ENCODE results near the gene ZNF32.

The ZNF32 gene

DNA sequence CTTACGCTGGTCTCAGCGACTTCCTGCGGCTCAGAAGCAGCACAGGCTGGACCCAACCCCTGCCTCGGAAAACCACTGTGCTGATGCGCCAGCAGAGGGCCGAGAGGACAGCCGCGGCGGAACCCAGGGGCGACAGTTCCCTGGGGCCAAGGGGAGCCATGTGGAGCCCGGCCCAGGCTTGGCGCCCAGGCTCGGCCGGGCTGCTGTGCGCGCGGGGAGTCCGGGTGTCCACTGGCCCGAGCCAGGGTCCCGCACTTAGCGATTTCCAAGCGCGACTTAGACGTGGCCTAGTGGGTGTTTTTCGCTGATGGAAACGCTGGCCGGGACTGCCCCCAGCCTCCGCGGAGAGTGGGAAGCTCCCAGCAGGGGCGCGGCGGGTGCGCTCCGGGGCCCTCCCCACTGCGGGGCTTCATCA lies 18.6 kb upstream of the ZNF32 start:
- Histone ChIP-seq H3K9me3 (ENCODE audit: low read length) (no peaks in the 10 kb centered on the region), H3K79me2 (ENCODE audit: insufficient read depth, low read length) (no peaks in the 10 kb centered on the region), H3K4me1 (ENCODE audit: insufficient read depth, low read length, severe bottlenecking) (no peaks in the 10 kb centered on the region), H4K20me1 (ENCODE audit: insufficient read depth, low read length) (no peaks in the 10 kb centered on the region), H3K4me2 (ENCODE audit: low read length) (no peak overlapping the region), H2AFZ (ENCODE audit: low read length) (no peak overlapping the region), H3K9me2 (ENCODE audit: low read depth, low read length) (no peaks in the 10 kb centered on the region), H3K9ac (ENCODE audit: low read length) (no peak overlapping the region), H3K27ac (ENCODE audit: low read depth, low read length, poor library complexity, severe bottlenecking) (no peak overlapping the region), H3K36me3 (ENCODE audit: insufficient read depth, low read length) (no peaks in the 10 kb centered on the region), H3K27me3 (ENCODE audit: insufficient read depth, low read length) (0 out of 2 replicates have a peak, but pooled peaks cover 4% of the 10 kb centered on the region), H3F3A (ENCODE audit: insufficient read depth, low read length) (no peaks in the 10 kb centered on the region), H3K4me3 (ENCODE audit: low read depth, low read length, poor library complexity, severe bottlenecking) (no peak overlapping the region)
- TF ChIP-seq, protein P1, sequence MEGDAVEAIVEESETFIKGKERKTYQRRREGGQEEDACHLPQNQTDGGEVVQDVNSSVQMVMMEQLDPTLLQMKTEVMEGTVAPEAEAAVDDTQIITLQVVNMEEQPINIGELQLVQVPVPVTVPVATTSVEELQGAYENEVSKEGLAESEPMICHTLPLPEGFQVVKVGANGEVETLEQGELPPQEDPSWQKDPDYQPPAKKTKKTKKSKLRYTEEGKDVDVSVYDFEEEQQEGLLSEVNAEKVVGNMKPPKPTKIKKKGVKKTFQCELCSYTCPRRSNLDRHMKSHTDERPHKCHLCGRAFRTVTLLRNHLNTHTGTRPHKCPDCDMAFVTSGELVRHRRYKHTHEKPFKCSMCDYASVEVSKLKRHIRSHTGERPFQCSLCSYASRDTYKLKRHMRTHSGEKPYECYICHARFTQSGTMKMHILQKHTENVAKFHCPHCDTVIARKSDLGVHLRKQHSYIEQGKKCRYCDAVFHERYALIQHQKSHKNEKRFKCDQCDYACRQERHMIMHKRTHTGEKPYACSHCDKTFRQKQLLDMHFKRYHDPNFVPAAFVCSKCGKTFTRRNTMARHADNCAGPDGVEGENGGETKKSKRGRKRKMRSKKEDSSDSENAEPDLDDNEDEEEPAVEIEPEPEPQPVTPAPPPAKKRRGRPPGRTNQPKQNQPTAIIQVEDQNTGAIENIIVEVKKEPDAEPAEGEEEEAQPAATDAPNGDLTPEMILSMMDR (IDR thresholded peaks at IDR 0.05; ENCODE audit: low read length) = no peak
- TF ChIP-seq EZH2 (IDR thresholded peaks at IDR 0.05; ENCODE audit: borderline replicate concordance, low read length) = no peak

DNA sequence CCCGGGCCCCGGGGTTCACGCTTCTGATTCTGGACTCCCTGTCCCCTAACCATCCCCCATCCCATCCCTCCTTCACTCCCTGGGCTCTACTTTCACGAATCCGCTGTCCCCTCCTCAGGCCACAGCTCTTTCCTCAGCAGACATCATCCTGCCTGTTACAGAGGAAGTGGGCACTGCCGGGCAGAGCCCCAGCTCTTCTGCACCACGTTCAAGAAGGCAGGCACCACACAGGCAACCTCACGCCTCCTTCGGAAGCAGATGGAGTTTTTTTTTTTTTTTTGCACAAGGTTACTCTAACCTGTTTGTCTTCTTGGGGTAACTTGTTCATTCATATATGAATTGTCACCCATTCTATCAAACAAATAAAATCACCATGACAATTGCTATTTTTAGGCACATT lies 17.9 kb upstream of the ZNF32 start:
- no peak overlapping the region for H3K4me2 ChIP-seq (ENCODE audit: low read length)
- H3F3A ChIP-seq (ENCODE audit: insufficient read depth, low read length) = no peaks in the 10 kb centered on the region
- no peaks in the 10 kb centered on the region for H4K20me1 ChIP-seq (ENCODE audit: insufficient read depth, low read length)
- no peak overlapping the region for H3K9ac ChIP-seq (ENCODE audit: low read length)
- H3K79me2 ChIP-seq (ENCODE audit: insufficient read depth, low read length) = no peaks in the 10 kb centered on the region
- no peak overlapping the region for H3K27ac ChIP-seq (ENCODE audit: low read depth, low read length, poor library complexity, severe bottlenecking)
- no peaks in the 10 kb centered on the region for H3K9me3 ChIP-seq (ENCODE audit: low read length)
- 0 out of 2 replicates have a peak, but pooled peaks cover 4% of the 10 kb centered on the region for H3K27me3 ChIP-seq (ENCODE audit: insufficient read depth, low read length)
- H3K4me3 ChIP-seq (ENCODE audit: low read depth, low read length, poor library complexity, severe bottlenecking) = no peak overlapping the region
- H3K36me3 ChIP-seq (ENCODE audit: insufficient read depth, low read length) = no peaks in the 10 kb centered on the region
- no peaks in the 10 kb centered on the region for H3K9me2 ChIP-seq (ENCODE audit: low read depth, low read length)
- H2AFZ ChIP-seq (ENCODE audit: low read length) = no peak overlapping the region
- TF ChIP-seq EZH2 (IDR thresholded peaks at IDR 0.05; ENCODE audit: borderline replicate concordance, low read length) = no peak
- TF ChIP-seq, protein P1 (IDR thresholded peaks at IDR 0.05; ENCODE audit: low read length) = no peak
- no peaks in the 10 kb centered on the region for H3K4me1 ChIP-seq (ENCODE audit: insufficient read depth, low read length, severe bottlenecking)

DNA sequence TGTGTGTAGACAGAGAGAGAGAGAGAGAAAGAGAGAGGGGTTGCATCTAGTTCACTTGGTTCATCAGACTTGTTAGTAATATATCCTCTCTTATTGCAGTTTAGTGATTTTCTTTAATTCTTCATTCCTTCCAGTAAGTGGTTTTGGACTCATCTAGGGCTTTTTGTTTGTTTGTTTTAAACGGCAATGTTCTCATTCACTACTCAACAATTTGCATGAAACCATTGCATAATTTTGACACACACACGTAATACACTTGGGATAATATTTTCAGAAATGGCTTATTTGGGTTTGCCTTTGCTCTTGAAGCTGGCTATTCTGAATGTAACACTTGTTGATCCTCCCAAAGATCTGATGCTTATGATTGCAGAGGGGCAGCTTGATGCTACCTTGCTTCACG lies 16.4 kb upstream of the ZNF32 start:
- no peaks in the 10 kb centered on the region for H3K79me2 ChIP-seq (ENCODE audit: insufficient read depth, low read length)
- H4K20me1 ChIP-seq (ENCODE audit: insufficient read depth, low read length) = no peaks in the 10 kb centered on the region
- H3K27me3 ChIP-seq (ENCODE audit: insufficient read depth, low read length) = 0 out of 2 replicates have a peak, but pooled peaks cover 4% of the 10 kb centered on the region
- no peak overlapping the region for H3K9ac ChIP-seq (ENCODE audit: low read length)
- H3K27ac ChIP-seq (ENCODE audit: low read depth, low read length, poor library complexity, severe bottlenecking) = no peak overlapping the region
- H3F3A ChIP-seq (ENCODE audit: insufficient read depth, low read length) = no peaks in the 10 kb centered on the region
- H3K36me3 ChIP-seq (ENCODE audit: insufficient read depth, low read length) = no peaks in the 10 kb centered on the region
- no peak overlapping the region for H2AFZ ChIP-seq (ENCODE audit: low read length)
- H3K4me2 ChIP-seq (ENCODE audit: low read length) = no peak overlapping the region
- no peaks in the 10 kb centered on the region for H3K9me3 ChIP-seq (ENCODE audit: low read length)
- no peaks in the 10 kb centered on the region for H3K9me2 ChIP-seq (ENCODE audit: low read depth, low read length)
- H3K4me3 ChIP-seq (ENCODE audit: low read depth, low read length, poor library complexity, severe bottlenecking) = no peak overlapping the region
- H3K4me1 ChIP-seq (ENCODE audit: insufficient read depth, low read length, severe bottlenecking) = no peaks in the 10 kb centered on the region
- no peak for TF ChIP-seq EZH2 (IDR thresholded peaks at IDR 0.05; ENCODE audit: borderline replicate concordance, low read length)
- TF ChIP-seq, protein P1 (IDR thresholded peaks at IDR 0.05; ENCODE audit: low read length) = no peak
